Trophoblast cell (in vitro differentiated cells and primary cell): Measurements from ENCODE around the gene GRID2IP.
"Not testable (repeated sequence)": the region's sequence is repeated elsewhere in the genome, so short reads cannot be mapped to it uniquely, and the experiment has no call there.

Experiments used
- DNase-seq, 2 donors: peaks; one replicate each; pipeline ENCODE4 v3.0.0-alpha.2; 2016
- H2AFZ ChIP-seq: 2 replicates; pipeline ENCODE4 v1.6.1; 2013; ENCODE audit warnings: low read length, moderate library complexity, mild to moderate bottlenecking; ENCODE audit not compliant: insufficient read depth, poor library complexity
- H2AK5ac ChIP-seq: 2 replicates; pipeline ENCODE4 v1.6.1; 2013; ENCODE audit warnings: mild to moderate bottlenecking, low read length
- H2BK120ac ChIP-seq: 2 replicates; pipeline ENCODE4 v1.6.1; 2013; ENCODE audit warnings: low read length, mild to moderate bottlenecking, moderate library complexity; ENCODE audit not compliant: insufficient read depth, poor library complexity
- H2BK12ac ChIP-seq: 2 replicates; pipeline ENCODE4 v1.6.1; 2013; ENCODE audit warnings: mild to moderate bottlenecking, low read length, moderate library complexity
- H2BK5ac ChIP-seq: 2 replicates; pipeline ENCODE4 v1.6.1; 2013; ENCODE audit warnings: low read length, low read depth, moderate library complexity, mild to moderate bottlenecking; ENCODE audit not compliant: poor library complexity
- H3K14ac ChIP-seq: 2 replicates; pipeline ENCODE4 v1.6.1; 2013; ENCODE audit warnings: mild to moderate bottlenecking, low read length
- H3K18ac ChIP-seq: 2 replicates; pipeline ENCODE4 v1.6.1; 2013; ENCODE audit warnings: mild to moderate bottlenecking, low read length
- H3K23ac ChIP-seq: 2 replicates; pipeline ENCODE4 v1.6.1; 2013; ENCODE audit warnings: low read length
- H3K27ac ChIP-seq: 2 replicates; pipeline ENCODE4 v1.5.1; 2013; ENCODE audit warnings: low read depth, mild to moderate bottlenecking, inconsistent platforms, low read length, moderate library complexity
- H3K27me3 ChIP-seq: 2 replicates; pipeline ENCODE4 v1.6.1; 2013; ENCODE audit warnings: inconsistent platforms, mild to moderate bottlenecking, low read length, moderate library complexity; ENCODE audit not compliant: insufficient read depth
- H3K36me3 ChIP-seq, 2 experiments: 1 replicate in 1 of 2; 2 replicates in 1 of 2; pipeline ENCODE4 v1.6.1; 2013; ENCODE audit warnings: low read length in 2 of 2, mild to moderate bottlenecking in 2 of 2, moderate library complexity in 1 of 2; ENCODE audit not compliant: insufficient read depth in 2 of 2, control insufficient read depth in 1 of 2
- H3K4ac ChIP-seq: 2 replicates; pipeline ENCODE4 v1.6.1; 2013; ENCODE audit warnings: low read depth, mild to moderate bottlenecking, low read length, moderate library complexity
- H3K4me1 ChIP-seq, 2 experiments: 1 replicate in 1 of 2; 2 replicates in 1 of 2; pipeline ENCODE4 v1.6.1; 2013; ENCODE audit warnings: low read length in 2 of 2, mild to moderate bottlenecking in 2 of 2, moderate library complexity in 1 of 2; ENCODE audit not compliant: insufficient read depth in 2 of 2, control insufficient read depth in 1 of 2
- H3K4me2 ChIP-seq: 2 replicates; pipeline ENCODE4 v1.6.1; 2013; ENCODE audit warnings: inconsistent platforms, mild to moderate bottlenecking, low read length, moderate library complexity
- H3K4me3 ChIP-seq: 2 replicates; pipeline ENCODE4 v1.5.1; 2013; ENCODE audit warnings: mild to moderate bottlenecking, low read depth, low read length, inconsistent platforms
- H3K79me1 ChIP-seq: one replicate; pipeline ENCODE4 v1.6.1; 2013; ENCODE audit warnings: low read length
- H3K79me2 ChIP-seq: 2 replicates; pipeline ENCODE4 v1.6.1; 2013; ENCODE audit warnings: low read length, mild to moderate bottlenecking; ENCODE audit not compliant: control insufficient read depth, insufficient read depth, poor library complexity
- H3K9ac ChIP-seq: 2 replicates; pipeline ENCODE4 v1.6.1; 2013; ENCODE audit warnings: mild to moderate bottlenecking, low read length
- H3K9me3 ChIP-seq: 2 replicates; pipeline ENCODE4 v1.6.1; 2013; ENCODE audit warnings: low read depth, mild to moderate bottlenecking, control low read depth, inconsistent platforms, low read length; ENCODE audit not compliant: insufficient read depth
- H4K12ac ChIP-seq: 2 replicates; pipeline ENCODE4 v1.6.1; 2013; ENCODE audit warnings: low read depth, mild to moderate bottlenecking, low read length, moderate library complexity
- H4K8ac ChIP-seq: 2 replicates; pipeline ENCODE4 v1.6.1; 2013; ENCODE audit warnings: low read depth, mild to moderate bottlenecking, low read length, moderate library complexity
- H4K91ac ChIP-seq: one replicate; pipeline ENCODE4 v1.6.1; 2013; ENCODE audit warnings: low read depth, mild to moderate bottlenecking, low read length, moderate library complexity
- WGBS: extraction: QIAGEN DNeasy Blood & Tissue Kit; methylation state at CpG from one replicate; pipeline ENCODE4 v1.1.7; 2013; ENCODE audit warnings: missing lambda C conversion rate; ENCODE audit not compliant: insufficient read length, insufficient coverage; ENCODE audit errors: extremely low coverage; 5-methylcytosine and 5-hydroxymethylcytosine counted together

GRID2IP gene

GRCh38 chr7:6578114-6579084, 27.1 kb upstream of the GRID2IP start:
- peaks cover 6% of the 10 kb centered on the region for H3K79me1 ChIP-seq
- no peak overlapping the region for H2BK120ac ChIP-seq
- peak overlapping the region; percentile 99 for H4K8ac ChIP-seq
- DNase-seq = peak; percentile 40 to 52
- H4K12ac ChIP-seq = peak overlapping the region; percentile 37
- no peaks in the 10 kb centered on the region for H3K4me1 ChIP-seq
- peak overlapping the region; percentile 15 for H4K91ac ChIP-seq
- H3K4me3 ChIP-seq = no peak overlapping the region
- no peaks in the 10 kb centered on the region for H3K27me3 ChIP-seq
- H3K9me3 ChIP-seq = no peaks in the 10 kb centered on the region
- H3K4me2 ChIP-seq = no peak overlapping the region
- WGBS = no CpG with 5 or more reads among the region's 18 CpGs
- peaks cover 17 to 19% of the 10 kb centered on the region in 2 experiments for H3K36me3 ChIP-seq
- H2BK12ac ChIP-seq = no peak overlapping the region
- H3K23ac ChIP-seq = no peak overlapping the region
- H2AFZ ChIP-seq = no peak overlapping the region
- no peak overlapping the region for H2AK5ac ChIP-seq
- H3K4ac ChIP-seq = no peak overlapping the region
- H3K79me2 ChIP-seq = peaks cover 2% of the 10 kb centered on the region
- H3K14ac ChIP-seq = no peak overlapping the region
- no peak overlapping the region for H2BK5ac ChIP-seq
- no peak overlapping the region for H3K18ac ChIP-seq
- H3K27ac ChIP-seq = no peak overlapping the region
- peak overlapping the region; percentile 68 for H3K9ac ChIP-seq

- Histone ChIP-seq H2BK12ac (no peak within 1 kb of the TSS), H3K79me2 (peaks cover 2% of the 10 kb centered on the region), H3K4me2 (peak within 1 kb of the TSS; percentile 75), H3K4me3 (peak within 1 kb of the TSS; percentile 78), H3K27me3 (no peaks in the 10 kb centered on the region), H3K18ac (peak within 1 kb of the TSS; percentile 98), H3K9me3 (no peaks in the 10 kb centered on the region), H3K14ac (peak within 1 kb of the TSS; percentile 99), H2BK5ac (peak within 1 kb of the TSS; percentile 94), H2AK5ac (peak within 1 kb of the TSS; percentile 77), H3K23ac (no peak within 1 kb of the TSS), H3K4ac (peak within 1 kb of the TSS; percentile 92), H3K4me1 (no peaks in the 10 kb centered on the region), H2AFZ (peak within 1 kb of the TSS; percentile 68), H4K91ac (peak within 1 kb of the TSS; percentile 91), H3K36me3 (peaks cover 10 to 12% of the 10 kb centered on the region in 2 experiments), H4K12ac (peak within 1 kb of the TSS; percentile 96), H3K79me1 (peaks cover 6% of the 10 kb centered on the region), H4K8ac (peak within 1 kb of the TSS; percentile 99), H2BK120ac (peak within 1 kb of the TSS; percentile 83), H3K27ac (peak within 1 kb of the TSS; percentile 61), H3K9ac (peak within 1 kb of the TSS; percentile 94)
- no CpG with 5 or more reads among the region's 51 CpGs for WGBS
- peak; percentile 90 to 93 for DNase-seq
Observed at GRCh38 chr7:6577369-6578113, 26.3 kb upstream of the GRID2IP start, which contains the start of gene ZDHHC4. Gene ZDHHC4, plus strand, starts transcription at chr7:6577454. Its CDS starts 3,108 bp downstream, at chr7:6580562.

DNA sequence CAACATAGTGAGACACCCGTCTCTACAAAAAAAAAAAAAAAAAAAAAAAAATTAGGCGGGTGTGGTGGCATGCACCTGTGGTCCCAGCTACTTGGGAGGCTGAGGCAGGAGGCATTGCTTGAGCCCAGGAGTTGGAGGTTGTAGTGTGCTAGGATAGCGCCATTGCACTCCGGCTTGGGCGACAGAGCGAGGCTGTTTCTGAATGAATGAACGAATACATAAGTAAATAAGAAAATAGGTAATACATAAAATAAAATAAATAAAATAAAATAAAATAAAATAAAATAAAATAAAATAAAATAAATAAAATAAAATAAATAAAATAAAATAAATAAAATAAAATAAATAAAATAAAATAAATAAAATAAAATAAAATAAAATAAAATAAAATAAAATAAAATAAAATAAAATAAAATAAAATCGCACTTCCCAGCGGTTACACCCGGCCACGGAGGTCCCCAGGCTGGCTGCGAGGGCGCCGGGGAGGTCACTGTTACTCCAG, 25.7 kb upstream of the GRID2IP start:
- H2BK5ac ChIP-seq, H2AFZ ChIP-seq, H3K9ac ChIP-seq, H3K9me3 ChIP-seq, H3K79me2 ChIP-seq, H3K27ac ChIP-seq, H3K36me3 ChIP-seq, H3K18ac ChIP-seq, H2BK120ac ChIP-seq, H3K4me1 ChIP-seq, H3K27me3 ChIP-seq, H3K14ac ChIP-seq, H2BK12ac ChIP-seq, H3K4ac ChIP-seq, H3K23ac ChIP-seq, H2AK5ac ChIP-seq, H3K79me1 ChIP-seq: not testable (repeated sequence)
- peak overlapping the region; percentile 75 for H3K4me2 ChIP-seq
- WGBS = no CpG with 5 or more reads among the region's 14 CpGs
- peak in 1 of 2 donors; percentile 8 for DNase-seq
- peak overlapping the region; percentile 99 for H4K8ac ChIP-seq
- H4K91ac ChIP-seq = peak overlapping the region; percentile 91
- H4K12ac ChIP-seq = peak overlapping the region; percentile 96
- H3K4me3 ChIP-seq = peak overlapping the region; percentile 78
